GM12801 (cell line): ENCODE results near the gene FAM163B.

Source experiments
- CTCF ChIP-seq: IDR thresholded peaks from one replicate; pipeline ENCODE4 v1.5.1; 2011; ENCODE audit warnings: control low read depth; ENCODE audit not compliant: insufficient read length; ENCODE audit errors: extremely low read depth

FAM163B gene

DNA sequence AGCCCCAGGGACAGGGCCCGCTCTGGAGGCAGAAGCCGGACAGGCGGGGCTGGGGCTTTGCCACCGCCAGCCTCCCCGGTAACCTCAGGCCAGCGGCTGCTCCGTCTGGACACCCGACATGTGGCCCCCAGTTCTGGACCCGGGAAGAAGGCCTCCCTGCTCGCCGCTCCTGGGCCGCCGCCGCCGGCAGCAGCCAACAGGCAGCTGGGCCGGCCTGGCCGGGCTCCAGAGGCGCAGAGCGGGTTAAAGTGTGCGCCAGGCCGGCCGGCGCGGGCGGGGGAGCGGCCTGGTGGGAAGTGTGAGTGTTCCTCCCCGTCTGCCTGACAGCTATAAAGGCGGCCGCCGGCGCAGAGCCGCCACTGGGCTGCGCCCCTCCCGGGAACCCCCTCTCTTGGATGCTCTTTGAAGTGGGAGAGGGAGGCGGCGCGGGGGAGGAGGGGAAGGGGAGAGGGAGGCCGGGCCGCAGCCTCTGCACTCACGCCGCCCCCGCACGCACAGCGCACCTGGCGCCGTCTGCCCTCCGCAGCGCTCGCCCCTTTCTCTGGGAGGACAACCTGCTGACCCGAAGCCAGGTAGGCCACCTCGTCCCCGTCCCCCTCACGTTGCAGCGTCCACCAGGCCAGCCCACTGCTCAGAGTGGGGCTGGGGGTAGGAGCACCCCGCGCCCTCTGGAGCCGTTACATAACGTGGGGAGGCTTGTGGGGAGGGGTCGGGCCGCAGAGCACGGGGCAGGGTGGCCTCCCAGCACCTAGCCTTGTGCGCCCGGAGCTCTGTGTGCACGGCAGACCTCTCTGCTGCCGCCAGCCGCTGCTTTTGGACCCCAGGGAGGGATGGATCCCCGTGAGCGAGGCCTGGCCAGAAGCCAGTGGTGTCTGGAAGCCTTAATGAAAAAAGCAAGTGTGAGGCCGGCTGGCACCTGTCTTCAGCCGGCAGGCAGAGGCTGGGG is 74.6 kb downstream of the FAM163B start, which contains the start of gene ADAMTSL2:
ADAMTSL2 (plus strand) TSS at position 359 of the 946 bp plus-strand sequence. CDS start 2,009 bp downstream, outside the sequence.
- TF ChIP-seq CTCF, result no peak

DNA sequence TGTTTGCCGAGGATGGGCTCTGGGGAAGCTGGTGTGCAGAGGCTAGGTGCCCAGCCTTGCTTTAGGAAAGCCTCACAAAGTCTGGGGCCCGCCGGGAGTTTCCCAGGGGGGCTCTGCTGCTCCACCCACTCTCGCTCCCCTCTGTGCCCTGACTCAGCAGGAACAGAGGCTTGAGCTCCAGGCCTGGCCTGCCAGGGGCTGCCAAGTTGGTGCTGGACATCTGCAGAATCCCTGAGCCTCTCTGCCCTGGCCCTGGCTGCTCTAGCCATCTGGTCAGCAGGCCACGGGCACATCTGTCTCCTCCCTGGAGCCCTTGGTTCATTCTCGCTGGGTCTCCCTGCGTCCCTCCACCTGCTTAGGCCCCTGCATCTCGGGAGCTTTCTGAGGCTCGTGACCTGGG is 75.3 kb downstream of the FAM163B start:
- TF ChIP-seq CTCF, result no peak

- TF ChIP-seq CTCF, result no peak
These were observed 76.1 kb downstream of the FAM163B start for GRCh38 chr9:133532937-133533668.

DNA sequence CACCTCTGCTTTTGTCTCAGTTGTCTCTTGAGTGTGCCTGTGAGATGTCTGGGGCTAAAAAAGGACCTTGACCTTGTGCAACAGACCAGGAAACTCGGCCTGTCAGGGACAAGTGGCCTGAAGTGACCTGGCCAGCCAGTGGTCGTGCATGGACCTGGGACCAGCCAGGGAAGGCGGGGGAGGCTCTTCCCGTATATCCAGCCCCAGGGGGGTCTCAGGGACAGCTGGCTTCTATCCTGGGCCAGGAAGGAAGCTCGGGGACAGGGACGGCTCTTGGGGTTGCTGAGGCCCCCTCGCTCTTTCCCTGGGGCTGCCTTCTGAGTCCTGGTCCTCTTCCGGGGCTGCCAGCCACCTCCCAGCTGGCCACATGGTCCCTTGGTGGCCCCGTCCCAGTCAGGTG is 77.9 kb downstream of the FAM163B start:
- TF ChIP-seq CTCF, result no peak

DNA sequence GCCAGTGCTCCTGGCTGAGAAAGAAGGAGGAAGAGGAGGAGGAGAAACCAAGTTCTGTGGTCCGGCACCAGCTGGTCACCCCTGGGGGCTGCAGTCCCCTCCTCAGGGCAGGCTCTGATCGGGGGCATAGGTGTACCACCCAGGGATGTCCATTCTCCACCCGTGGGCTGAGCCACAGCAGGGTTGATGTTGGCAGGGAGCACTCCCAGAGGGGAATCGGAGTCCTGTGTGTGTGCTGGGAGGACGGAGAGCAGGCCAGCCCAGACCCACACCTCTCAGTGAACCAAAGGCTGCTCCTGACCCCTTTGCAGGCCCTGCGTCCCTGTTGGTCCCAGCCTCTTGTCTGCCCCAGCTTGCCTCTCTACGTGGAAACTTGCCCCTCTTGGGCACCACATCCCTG is 79.3 kb downstream of the FAM163B start:
- no peak for TF ChIP-seq CTCF

DNA sequence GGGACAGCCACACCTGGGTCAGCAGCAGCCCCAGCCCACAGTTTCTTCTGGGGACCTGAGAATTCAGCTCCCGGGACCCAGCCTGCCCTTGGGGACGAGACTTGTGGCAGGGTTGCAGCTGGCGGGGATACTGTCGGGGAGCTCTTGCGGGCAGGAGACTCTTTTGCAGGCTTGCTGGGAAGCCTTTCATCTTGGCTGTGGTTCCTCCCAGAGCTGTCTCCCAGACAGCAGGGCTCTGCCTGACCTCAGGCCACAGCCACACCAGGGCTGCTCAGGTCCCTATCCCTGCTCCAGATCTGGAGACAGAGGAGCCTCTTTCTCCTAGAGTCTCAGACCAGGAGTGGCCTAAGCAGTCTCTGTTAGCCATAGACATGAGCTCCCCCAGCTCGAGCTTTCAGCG is 79.7 kb downstream of the FAM163B start:
- TF ChIP-seq CTCF, result no peak

DNA sequence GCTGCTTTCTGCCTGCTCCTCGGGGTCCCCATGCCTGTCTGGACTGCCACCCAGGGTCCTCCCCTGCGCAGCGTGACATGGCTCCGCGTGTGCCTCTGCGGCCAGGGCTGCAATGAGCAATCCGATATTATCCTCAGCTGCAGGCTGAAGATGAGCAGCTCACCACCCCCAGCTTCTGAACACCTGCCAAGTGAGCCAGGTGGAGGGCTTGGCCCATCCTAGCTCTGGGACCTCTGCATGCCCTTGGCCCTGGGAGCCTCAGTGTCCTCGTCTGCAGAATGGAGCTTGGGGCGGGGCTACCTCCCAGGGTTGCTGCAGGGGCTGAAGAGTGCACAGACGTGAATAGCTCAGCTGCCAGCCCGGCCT is 80.3 kb downstream of the FAM163B start:
- no peak for TF ChIP-seq CTCF
